C4-2B (cell line): Measurements from ENCODE around the gene PCDHB1.

ENCODE experiments used
- ZFX ChIP-seq: fragments of 450-650 bp; IDR thresholded peaks from 2 replicates; pipeline ENCODE4 v1.6.1; 2017
- TF ChIP-seq, protein P1 (sequence below): fragments of 450-650 bp; conservative IDR thresholded peaks from 2 replicates; pipeline ENCODE4 v1.5.1; 2017; ENCODE audit warnings: mild to moderate bottlenecking

DNA sequence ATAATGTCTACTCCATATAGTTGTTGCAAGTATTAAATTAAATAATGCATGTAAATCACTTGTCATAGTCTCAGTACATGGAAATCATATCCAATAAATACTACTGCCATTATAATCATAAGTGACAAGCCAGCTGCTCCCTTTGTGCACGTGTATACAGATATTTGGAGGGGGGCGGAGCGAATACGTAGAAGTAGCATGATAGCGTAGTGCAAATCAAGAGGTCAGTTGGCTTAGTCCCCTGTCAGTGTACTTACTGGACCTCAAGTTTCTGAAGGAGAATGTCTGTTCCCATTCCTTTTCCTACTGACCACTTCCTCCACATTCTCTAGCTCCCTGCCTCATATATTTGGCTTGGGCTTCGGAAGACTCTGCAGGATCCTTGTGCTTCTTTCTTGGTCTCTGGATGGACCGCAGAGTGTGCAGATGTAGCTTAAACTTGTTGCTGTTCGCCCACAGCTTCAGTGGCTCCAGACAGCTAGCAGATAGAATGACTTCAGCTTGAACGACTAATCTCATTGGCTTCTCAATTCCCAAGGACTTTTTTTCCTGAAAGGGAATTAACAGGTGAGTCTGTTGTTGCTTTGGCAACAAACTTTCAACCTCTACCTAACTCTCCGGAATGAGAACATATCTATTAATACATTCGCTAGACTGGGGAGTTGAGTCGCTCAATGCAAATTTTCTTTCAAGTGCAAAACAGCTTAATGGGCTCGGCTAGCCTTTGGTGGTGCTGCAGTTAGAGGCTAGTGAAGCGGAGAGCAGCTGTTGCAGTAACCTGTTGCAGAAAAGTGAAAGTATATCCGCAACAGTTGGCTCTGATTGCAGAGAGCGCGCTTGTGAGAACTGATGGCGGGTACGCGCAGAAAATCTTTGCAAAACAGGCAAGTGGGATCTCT is at the start of gene PCDHB1:
- TF ChIP-seq, protein P1, sequence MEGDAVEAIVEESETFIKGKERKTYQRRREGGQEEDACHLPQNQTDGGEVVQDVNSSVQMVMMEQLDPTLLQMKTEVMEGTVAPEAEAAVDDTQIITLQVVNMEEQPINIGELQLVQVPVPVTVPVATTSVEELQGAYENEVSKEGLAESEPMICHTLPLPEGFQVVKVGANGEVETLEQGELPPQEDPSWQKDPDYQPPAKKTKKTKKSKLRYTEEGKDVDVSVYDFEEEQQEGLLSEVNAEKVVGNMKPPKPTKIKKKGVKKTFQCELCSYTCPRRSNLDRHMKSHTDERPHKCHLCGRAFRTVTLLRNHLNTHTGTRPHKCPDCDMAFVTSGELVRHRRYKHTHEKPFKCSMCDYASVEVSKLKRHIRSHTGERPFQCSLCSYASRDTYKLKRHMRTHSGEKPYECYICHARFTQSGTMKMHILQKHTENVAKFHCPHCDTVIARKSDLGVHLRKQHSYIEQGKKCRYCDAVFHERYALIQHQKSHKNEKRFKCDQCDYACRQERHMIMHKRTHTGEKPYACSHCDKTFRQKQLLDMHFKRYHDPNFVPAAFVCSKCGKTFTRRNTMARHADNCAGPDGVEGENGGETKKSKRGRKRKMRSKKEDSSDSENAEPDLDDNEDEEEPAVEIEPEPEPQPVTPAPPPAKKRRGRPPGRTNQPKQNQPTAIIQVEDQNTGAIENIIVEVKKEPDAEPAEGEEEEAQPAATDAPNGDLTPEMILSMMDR: no peak
- TF ChIP-seq ZFX: no peak
